Caco-2 (cell line): ENCODE results near the gene DOK3. TPM values are rescaled to one million over a fixed set of nuclear protein-coding genes. Genes with fewer than 3 reads are reported as not detected.
A peak's percentile ranks its signal among the peaks of the same experiment; 100 is the strongest.

Experiments used
- BruUV-seq: library from RNA; stranded (reverse); fragments of 400-500 nt; replicated peaks from 2 replicates; lab custom pipeline; 2021; lab: Mats Ljungman, UMichigan
- CTCF ChIA-PET: fragments of 300-600 bp; sonication (Branson Sonifier 250); formaldehyde crosslinking; loops from one replicate; lab custom pipeline; 2022; ENCODE audit warnings: antibody characterized with exemption; lab: Charles Lee
- POLR2A ChIA-PET: fragments of 300-600 bp; sonication (Branson Sonifier 250); formaldehyde crosslinking; loops from one replicate; lab custom pipeline; 2022; ENCODE audit warnings: antibody characterized with exemption; lab: Charles Lee
- DNase-seq, 2 experiments: peaks; one replicate each; pipeline versions ENCODE4 v3.0.0 to v3.0.0-alpha.2; 2020 to 2022
- H3K27me3 ChIP-seq: replicated peaks from 2 replicates; pipeline ENCODE4 v1.6.0; 2011; ENCODE audit warnings: low read length; ENCODE audit not compliant: control insufficient read depth, insufficient read depth
- H3K36me3 ChIP-seq: 2 replicates; pipeline ENCODE4 v1.5.1; 2011; ENCODE audit warnings: low read length; ENCODE audit not compliant: control insufficient read depth, insufficient read depth
- H3K4me1 ChIP-seq: fragments of 250-450 bp; sonication (Bioruptor Pico); 2 replicates; pipeline ENCODE4 v1.5.1; 2020; ENCODE audit warnings: mild to moderate bottlenecking
- H3K4me3 ChIP-seq: 2 replicates; pipeline ENCODE4 v1.5.1; 2011; ENCODE audit warnings: low read depth, mild to moderate bottlenecking, control low read depth, low read length
- H3K9me3 ChIP-seq: fragments of 250-450 bp; sonication (Bioruptor Pico); 2 replicates; pipeline ENCODE4 v1.5.1; 2020; ENCODE audit warnings: mild to moderate bottlenecking, moderate library complexity
- H3K27ac Mint-ChIP-seq: one replicate; pipeline ENCODE4 v1.8.0; 2022; ENCODE audit warnings: mixed read lengths; ENCODE audit not compliant: unreplicated experiment
- H3K27me3 Mint-ChIP-seq: one replicate; pipeline ENCODE4 v1.8.0; 2022; ENCODE audit warnings: mixed read lengths; ENCODE audit not compliant: insufficient read depth, unreplicated experiment
- H3K36me3 Mint-ChIP-seq: one replicate; pipeline ENCODE4 v1.8.0; 2022; ENCODE audit warnings: mild to moderate bottlenecking, mixed read lengths; ENCODE audit not compliant: insufficient read depth, unreplicated experiment
- H3K4me1 Mint-ChIP-seq: one replicate; pipeline ENCODE4 v1.8.0; 2022; ENCODE audit warnings: low read depth, mixed read lengths; ENCODE audit not compliant: unreplicated experiment
- H3K4me3 Mint-ChIP-seq: one replicate; pipeline ENCODE4 v1.8.0; 2022; ENCODE audit warnings: mild to moderate bottlenecking, moderate library complexity, mixed read lengths; ENCODE audit not compliant: unreplicated experiment
- H3K9me3 Mint-ChIP-seq: one replicate; pipeline ENCODE4 v1.8.0; 2022; ENCODE audit warnings: mixed read lengths; ENCODE audit not compliant: unreplicated experiment
- intact Hi-C: fragments of 100-400 bp; cut with micrococcal nuclease; formaldehyde crosslinking; loops from one replicate; pipeline ENCODE4 v1.10.0; 2022; ENCODE audit not compliant: unreplicated experiment
- total RNA-seq: library from RNA; stranded (reverse); gene quantifications from 2 replicates; pipeline ENCODE4 v1.2.3, GENCODE V29; 2022
- TF ChIP-seq, protein P1 (sequence below), 2 experiments: fragments of 200-600 bp in 1 of 2; IDR thresholded peaks; 1 replicate in 1 of 2; 2 replicates in 1 of 2; pipeline versions ENCODE4 v1.5.1 to v1.8.0; 2011 to 2022; ENCODE audit warnings: antibody characterized with exemption in 1 of 2, control low read depth in 1 of 2, inconsistent platforms in 1 of 2, low read depth in 1 of 2, low read length in 1 of 2, mild to moderate bottlenecking in 1 of 2, moderate library complexity in 1 of 2; ENCODE audit not compliant: insufficient read depth in 1 of 2, severe bottlenecking in 1 of 2, unreplicated experiment in 1 of 2

The DOK3 gene
- total RNA-seq, 1 experiment from 2014 or later, result 7.9 TPM

DNA sequence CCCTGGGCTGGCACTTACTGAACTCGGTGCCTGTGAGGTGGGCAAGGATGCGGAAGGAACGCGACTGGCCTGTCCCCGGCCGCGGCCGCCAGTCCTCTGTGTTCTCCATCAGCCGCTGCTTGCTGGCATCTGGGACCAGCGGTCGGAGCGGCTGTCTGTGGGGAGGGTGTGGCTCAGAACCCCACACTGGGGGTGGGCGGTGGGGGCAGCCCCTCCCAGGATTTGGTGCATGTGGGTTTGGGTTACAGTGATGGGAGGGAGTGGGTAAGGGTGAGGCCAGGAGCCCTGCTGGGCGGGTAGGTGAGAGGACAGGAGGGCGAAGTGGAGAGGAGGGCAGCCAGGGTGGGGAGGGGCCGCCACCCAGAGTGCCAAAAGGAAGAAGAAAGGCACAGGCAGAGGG, 18.6 kb downstream of the DOK3 start:
- Mint-ChIP-seq H3K27ac (no peak overlapping the region), H3K27me3 (no peaks in the 10 kb centered on the region), H3K36me3 (peaks cover 30% of the 10 kb centered on the region), H3K4me1 (peaks cover 2% of the 10 kb centered on the region), H3K4me3 (no peak overlapping the region), H3K9me3 (no peaks in the 10 kb centered on the region)
- Histone ChIP-seq H3K27me3 (no peaks in the 10 kb centered on the region), H3K36me3 (peaks cover 4% of the 10 kb centered on the region), H3K9me3 (no peaks in the 10 kb centered on the region), H3K4me3 (no peak overlapping the region), H3K4me1 (peaks cover 18% of the 10 kb centered on the region)
- intact Hi-C loops, result no loop called here
- CTCF ChIA-PET, result interaction anchor here (1.3 kb wide), 1 partner anchor 33 kb away, joined by 4 read pairs; no protein-coding TSS in a partner anchor
- BruUV-seq, result no TSS peak
- TF ChIP-seq, protein P1, sequence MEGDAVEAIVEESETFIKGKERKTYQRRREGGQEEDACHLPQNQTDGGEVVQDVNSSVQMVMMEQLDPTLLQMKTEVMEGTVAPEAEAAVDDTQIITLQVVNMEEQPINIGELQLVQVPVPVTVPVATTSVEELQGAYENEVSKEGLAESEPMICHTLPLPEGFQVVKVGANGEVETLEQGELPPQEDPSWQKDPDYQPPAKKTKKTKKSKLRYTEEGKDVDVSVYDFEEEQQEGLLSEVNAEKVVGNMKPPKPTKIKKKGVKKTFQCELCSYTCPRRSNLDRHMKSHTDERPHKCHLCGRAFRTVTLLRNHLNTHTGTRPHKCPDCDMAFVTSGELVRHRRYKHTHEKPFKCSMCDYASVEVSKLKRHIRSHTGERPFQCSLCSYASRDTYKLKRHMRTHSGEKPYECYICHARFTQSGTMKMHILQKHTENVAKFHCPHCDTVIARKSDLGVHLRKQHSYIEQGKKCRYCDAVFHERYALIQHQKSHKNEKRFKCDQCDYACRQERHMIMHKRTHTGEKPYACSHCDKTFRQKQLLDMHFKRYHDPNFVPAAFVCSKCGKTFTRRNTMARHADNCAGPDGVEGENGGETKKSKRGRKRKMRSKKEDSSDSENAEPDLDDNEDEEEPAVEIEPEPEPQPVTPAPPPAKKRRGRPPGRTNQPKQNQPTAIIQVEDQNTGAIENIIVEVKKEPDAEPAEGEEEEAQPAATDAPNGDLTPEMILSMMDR (IDR thresholded peaks at IDR 0.05; ENCODE audit: insufficient read depth in 1 of 2, low read depth in 1 of 2, low read length in 1 of 2, severe bottlenecking in 1 of 2, unreplicated experiment in 1 of 2), result no peak
- DNase-seq, result no peak
- POLR2A ChIA-PET, result no interaction called here

DNA sequence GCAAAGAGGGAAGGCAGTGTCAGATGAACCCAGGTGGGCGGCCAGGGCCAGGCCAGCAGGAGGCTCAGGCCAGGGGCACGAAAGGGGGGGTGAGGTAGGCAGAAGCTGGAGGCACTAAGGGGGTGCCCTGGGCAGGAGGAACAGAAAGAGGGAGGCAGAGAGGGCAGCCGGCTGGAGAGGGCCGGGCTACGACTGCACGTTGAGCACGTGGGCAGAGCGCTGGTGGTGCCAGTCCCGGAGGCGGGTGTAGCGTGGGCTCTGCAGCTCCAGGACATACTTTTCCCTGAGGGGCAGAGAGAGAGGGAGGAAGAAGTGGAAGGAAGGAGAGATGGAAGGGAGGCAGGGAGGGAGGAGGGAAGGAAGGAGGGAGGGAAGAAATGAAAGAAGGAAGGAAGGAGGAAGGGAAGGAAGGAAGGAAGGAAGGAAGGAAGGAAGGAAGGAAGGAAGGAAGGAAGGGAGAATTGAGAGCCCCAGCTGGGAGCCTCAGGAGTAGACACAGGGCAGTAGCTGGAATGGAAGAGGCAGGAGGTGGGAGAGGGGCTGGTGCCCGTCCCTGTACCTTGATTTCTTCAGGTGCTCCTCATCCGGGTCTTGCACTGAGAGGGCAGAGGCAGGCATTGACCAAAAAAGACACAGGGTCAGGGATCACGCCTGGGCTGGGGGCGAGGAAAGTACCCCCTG, 19.2 kb downstream of the DOK3 start:
- POLR2A ChIA-PET, result no interaction called here
- H3K27me3 ChIP-seq, result no peaks in the 10 kb centered on the region
- Mint-ChIP-seq H3K9me3 (no peaks in the 10 kb centered on the region), H3K36me3 (peaks cover 30% of the 10 kb centered on the region), H3K27ac (no peak overlapping the region), H3K27me3 (no peaks in the 10 kb centered on the region), H3K4me3 (no peak overlapping the region), H3K4me1 (no peaks in the 10 kb centered on the region)
- CTCF ChIA-PET, result interaction anchor here (1.3 kb wide), 1 partner anchor 33 kb away, joined by 4 read pairs; no protein-coding TSS in a partner anchor
- peaks cover 13% of the 10 kb centered on the region for H3K4me1 ChIP-seq
- TF ChIP-seq, protein P1 (IDR thresholded peaks at IDR 0.05; ENCODE audit: insufficient read depth in 1 of 2, low read depth in 1 of 2, low read length in 1 of 2, severe bottlenecking in 1 of 2, unreplicated experiment in 1 of 2), result no peak
- intact Hi-C loops, result no loop called here
- H3K4me3 ChIP-seq, result no peak overlapping the region
- H3K36me3 ChIP-seq, result peaks cover 2% of the 10 kb centered on the region
- BruUV-seq, result no TSS peak
- H3K9me3 ChIP-seq, result no peaks in the 10 kb centered on the region
- DNase-seq, result no peak

DNA sequence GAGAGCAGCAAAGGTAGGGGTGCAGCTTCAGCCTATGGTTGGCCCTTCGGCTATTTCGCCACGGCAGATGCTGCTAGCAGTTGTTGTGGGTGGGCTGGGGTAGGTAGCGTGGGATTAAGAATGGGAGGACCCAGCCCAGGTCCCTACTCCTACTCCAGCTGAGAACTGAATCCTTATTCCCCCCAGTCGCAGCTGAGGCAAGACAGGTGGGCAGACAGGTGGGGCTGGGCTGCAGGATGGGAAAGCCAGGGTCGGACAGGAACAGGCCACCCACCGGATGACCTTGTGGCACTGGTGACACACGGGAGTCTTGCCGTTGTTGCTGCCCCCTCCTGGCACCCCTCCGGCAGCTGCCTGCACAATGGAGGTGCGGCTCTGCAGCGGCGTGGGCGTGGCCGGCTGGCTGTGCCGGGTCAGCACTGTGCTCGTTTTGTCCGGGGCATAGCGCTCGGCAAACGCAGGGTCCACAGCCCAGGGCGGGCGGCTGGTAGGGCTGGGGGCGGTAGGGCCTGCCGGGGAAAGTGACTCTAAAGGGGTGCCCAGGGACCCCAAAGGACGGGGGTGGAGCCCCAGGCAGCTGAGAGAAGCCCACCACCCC, 20.4 kb downstream of the DOK3 start:
- ChIA-PET CTCF (no interaction called here), POLR2A (no interaction called here)
- no peak overlapping the region for H3K4me3 ChIP-seq
- Mint-ChIP-seq H3K4me3 (no peak overlapping the region), H3K27ac (no peak overlapping the region), H3K36me3 (peaks cover 42% of the 10 kb centered on the region), H3K27me3 (no peaks in the 10 kb centered on the region), H3K9me3 (no peaks in the 10 kb centered on the region), H3K4me1 (peaks cover 6% of the 10 kb centered on the region)
- H3K4me1 ChIP-seq, result 0 out of 2 replicates have a peak, but pooled peaks cover 4% of the 10 kb centered on the region
- no TSS peak for BruUV-seq
- H3K36me3 ChIP-seq, result peaks cover 2% of the 10 kb centered on the region
- intact Hi-C loops, result no loop called here
- DNase-seq, result peak in 1 of 2 experiments; percentile 37
- TF ChIP-seq, protein P1 (IDR thresholded peaks at IDR 0.05; ENCODE audit: insufficient read depth in 1 of 2, low read depth in 1 of 2, low read length in 1 of 2, severe bottlenecking in 1 of 2, unreplicated experiment in 1 of 2), result no peak
- no peaks in the 10 kb centered on the region for H3K27me3 ChIP-seq
- H3K9me3 ChIP-seq, result no peaks in the 10 kb centered on the region
